Fibroblast of mammary gland (primary cell): ENCODE results near the gene SOX13.

Experiments used
- DNase-seq: peaks from one replicate; pipeline ENCODE4 v3.0.0-alpha.2; 2010; ENCODE audit warnings: low read depth
- H3K4me3 ChIP-seq: 2 replicates; pipeline ENCODE4 v1.5.1; 2011; ENCODE audit warnings: low read depth, mild to moderate bottlenecking, low read length, moderate library complexity; ENCODE audit not compliant: control insufficient read depth
- TF ChIP-seq, protein P1 (sequence below): conservative IDR thresholded peaks from 2 replicates; pipeline ENCODE4 v1.5.1; 2011; ENCODE audit warnings: low read depth, low read length, inconsistent platforms; ENCODE audit not compliant: control insufficient read depth, insufficient read depth

Gene SOX13

DNA sequence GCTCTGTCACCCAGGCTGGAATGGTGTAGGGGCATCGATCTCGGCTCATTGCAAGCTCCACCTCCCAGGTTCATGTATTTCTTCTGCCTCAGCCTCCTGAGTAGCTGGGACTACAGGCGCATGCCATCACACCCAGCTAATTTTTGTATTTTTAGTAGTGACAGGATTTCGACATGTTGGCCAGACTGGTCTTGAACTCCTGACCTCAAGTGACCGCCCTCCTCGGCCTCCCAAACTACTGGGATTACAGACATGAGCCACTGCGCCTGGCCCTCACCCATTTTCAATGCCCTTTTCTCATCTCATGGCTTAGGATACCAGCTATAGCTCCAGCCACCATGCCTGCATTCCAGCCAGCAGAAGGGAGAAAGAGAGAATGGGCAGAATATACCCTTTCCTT lies 12.9 kb upstream of the SOX13 start:
- TF ChIP-seq, protein P1, sequence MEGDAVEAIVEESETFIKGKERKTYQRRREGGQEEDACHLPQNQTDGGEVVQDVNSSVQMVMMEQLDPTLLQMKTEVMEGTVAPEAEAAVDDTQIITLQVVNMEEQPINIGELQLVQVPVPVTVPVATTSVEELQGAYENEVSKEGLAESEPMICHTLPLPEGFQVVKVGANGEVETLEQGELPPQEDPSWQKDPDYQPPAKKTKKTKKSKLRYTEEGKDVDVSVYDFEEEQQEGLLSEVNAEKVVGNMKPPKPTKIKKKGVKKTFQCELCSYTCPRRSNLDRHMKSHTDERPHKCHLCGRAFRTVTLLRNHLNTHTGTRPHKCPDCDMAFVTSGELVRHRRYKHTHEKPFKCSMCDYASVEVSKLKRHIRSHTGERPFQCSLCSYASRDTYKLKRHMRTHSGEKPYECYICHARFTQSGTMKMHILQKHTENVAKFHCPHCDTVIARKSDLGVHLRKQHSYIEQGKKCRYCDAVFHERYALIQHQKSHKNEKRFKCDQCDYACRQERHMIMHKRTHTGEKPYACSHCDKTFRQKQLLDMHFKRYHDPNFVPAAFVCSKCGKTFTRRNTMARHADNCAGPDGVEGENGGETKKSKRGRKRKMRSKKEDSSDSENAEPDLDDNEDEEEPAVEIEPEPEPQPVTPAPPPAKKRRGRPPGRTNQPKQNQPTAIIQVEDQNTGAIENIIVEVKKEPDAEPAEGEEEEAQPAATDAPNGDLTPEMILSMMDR: no peak
- no peak for DNase-seq

DNA sequence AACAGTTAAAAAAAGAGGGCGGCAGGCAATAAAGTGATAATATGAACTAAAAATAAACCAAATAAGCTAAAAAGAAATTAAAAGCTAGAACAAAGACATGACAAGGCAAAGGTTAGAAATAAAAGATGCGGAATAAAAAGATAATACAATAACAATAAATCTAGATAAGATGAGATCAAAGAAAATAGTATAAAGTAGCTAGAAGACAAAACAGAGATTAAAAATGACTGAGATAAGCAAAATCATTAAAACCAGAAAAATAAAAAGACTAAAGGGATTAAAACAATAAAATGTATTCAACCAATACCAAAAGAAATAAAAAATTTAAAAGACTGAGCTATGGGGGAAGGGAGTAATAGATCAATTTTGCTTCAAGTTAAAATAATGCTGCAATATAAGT lies 10.8 kb upstream of the SOX13 start:
- no peak overlapping the region for H3K4me3 ChIP-seq
- no peak for DNase-seq
- TF ChIP-seq, protein P1: no peak

More for the DNA sequence above, 12.9 kb upstream of the SOX13 start:
- no peak overlapping the region for H3K4me3 ChIP-seq

- TF ChIP-seq, protein P1: no peak
- H3K4me3 ChIP-seq: no peak overlapping the region
- DNase-seq: peak; percentile 32
Measured at GRCh38 chr1:204065174-204065985, 7.5 kb upstream of the SOX13 start.

GRCh38 chr1:204065986-204066300 lies 7.0 kb upstream of the SOX13 start:
- DNase-seq: no peak
- no peak overlapping the region for H3K4me3 ChIP-seq
- TF ChIP-seq, protein P1: no peak

- TF ChIP-seq, protein P1: no peak
- H3K4me3 ChIP-seq: no peak overlapping the region
- DNase-seq: no peak
Measured at GRCh38 chr1:204067935-204068334, 5.0 kb upstream of the SOX13 start.

DNA sequence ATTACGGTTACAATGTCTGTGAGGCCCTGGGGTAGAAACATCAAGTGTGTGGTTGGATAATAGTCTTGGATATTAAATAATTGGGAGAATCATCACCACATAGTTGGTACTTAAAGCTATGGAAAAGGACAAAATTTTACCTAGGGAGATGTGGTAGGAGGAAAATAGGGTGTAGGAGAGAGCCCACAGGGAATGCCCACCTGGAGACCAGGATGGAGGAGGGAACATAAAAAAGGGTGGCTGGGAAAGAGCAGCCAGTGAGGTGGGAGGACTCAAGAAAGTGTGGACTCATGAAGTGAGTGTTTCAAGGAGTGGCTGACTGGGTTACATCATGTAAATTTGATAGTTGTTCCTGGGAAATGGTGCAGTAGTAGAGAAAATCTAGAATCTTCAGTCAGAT lies 3.0 kb upstream of the SOX13 start:
- TF ChIP-seq, protein P1: no peak
- H3K4me3 ChIP-seq: no peak overlapping the region
- no peak for DNase-seq

DNA sequence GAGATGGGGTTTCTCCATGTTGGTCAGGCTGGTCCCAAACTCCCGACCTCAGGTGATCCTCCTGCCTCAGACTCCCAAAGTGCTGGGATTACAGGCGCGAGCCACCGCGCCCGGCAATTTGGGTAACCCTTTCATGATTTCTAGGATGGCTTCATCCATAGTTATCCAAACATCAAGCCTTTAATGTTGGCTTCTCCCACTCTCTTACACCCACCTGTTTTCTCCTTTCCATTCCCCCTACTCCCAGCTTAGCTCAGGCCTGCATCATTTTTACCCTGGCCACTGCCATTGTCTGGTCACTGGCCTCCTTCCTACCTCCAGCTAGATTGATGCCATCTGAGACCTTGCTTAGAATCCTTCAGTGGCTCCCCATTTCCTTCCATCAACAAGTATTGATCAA lies 2.0 kb upstream of the SOX13 start:
- TF ChIP-seq, protein P1: no peak
- no peak overlapping the region for H3K4me3 ChIP-seq
- DNase-seq: no peak
